Hematopoietic multipotent progenitor cell treated with erythropoietin and hydrocortisone succinate and interleukin-3 and kit ligand, for 17 days (in vitro differentiated cells): Measurements from ENCODE around the gene SSBP3.
"Not testable (repeated sequence)": the region's sequence is repeated elsewhere in the genome, so short reads cannot be mapped to it uniquely, and the experiment has no call there.

ENCODE experiments used
- DNase-seq: peaks from one replicate; pipeline ENCODE4 v3.0.0-alpha.2; 2015; ENCODE audit warnings: low spot score

Gene SSBP3

GRCh38 chr1:54392401-54392800, 13.8 kb downstream of the SSBP3 start:
- no peak for DNase-seq

DNA sequence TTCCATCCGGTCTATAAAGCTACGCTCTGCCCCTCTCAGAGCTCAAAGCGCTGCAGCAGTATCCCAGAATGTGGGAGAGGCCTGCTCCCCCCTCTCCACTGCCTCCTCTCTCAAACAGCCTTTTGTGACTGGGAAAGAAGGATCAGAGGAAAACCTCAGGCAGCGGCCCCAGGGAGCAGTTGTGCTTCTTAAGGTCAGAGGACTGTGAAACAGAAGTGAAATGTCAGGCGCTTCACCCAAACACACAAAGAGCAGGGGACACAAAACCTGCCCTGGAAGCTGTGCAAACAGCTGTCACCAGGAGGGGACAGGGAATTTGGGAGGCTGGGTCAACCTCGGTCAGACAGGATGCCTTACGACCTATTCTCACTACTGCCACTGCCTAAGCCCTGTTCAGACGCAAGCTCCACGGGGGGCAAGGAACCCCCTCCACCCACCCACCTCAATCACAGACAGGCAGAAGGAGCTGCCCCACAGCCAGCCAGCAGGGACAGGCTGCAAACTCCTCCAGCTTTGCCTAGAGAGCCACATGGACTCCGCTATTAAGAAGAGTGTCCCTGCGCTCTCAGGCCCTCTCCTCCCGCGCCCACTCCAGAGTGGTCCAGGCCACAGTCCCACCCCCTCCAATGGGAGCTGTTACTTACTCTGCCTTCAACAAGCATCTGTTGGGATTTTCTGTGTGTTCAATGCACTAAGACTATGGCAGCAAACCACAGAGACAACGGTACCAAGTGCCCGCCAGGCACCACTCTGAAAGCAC, 14.6 kb downstream of the SSBP3 start:
- no peak for DNase-seq

DNA sequence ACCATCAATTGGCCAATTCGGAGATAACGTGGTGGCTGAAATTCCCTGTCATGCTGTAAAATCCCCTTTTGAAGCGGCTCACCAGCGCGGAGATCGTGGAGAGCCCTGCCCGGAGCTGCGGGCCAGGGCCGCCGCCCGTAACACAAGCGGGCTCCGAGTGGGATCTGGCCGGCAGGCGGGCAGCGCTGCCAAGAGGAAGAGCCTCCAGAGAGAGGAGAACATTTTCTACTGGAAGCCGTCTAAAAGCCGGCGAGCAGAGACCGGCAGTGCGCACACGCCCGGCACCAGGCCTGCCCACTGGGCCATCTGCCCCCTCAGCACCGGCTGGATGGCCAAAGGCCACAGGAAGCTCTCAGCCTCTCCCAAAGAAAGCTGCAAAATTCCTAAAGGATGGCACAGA, 15.5 kb downstream of the SSBP3 start:
- DNase-seq, result no peak

DNA sequence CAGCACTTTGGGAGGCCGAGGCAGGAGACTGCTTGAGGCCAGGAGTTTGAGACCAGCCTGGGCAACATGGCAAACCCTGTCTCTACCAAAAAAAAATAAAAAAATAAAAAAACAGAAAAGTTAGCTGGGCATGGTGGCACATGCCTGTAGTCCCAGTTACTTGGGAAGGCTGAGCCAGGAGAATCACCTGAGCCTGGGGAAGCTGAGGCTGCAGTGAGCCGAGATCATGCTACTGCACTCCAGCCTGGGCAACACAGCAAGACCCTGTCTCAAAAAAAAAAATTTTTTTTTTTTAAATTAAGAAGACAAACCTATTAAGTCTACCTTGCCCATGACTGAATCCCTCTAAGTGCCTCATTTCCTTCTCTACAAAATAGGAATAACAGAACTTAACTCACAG, 16.6 kb downstream of the SSBP3 start:
- DNase-seq, result not testable (repeated sequence)

DNA sequence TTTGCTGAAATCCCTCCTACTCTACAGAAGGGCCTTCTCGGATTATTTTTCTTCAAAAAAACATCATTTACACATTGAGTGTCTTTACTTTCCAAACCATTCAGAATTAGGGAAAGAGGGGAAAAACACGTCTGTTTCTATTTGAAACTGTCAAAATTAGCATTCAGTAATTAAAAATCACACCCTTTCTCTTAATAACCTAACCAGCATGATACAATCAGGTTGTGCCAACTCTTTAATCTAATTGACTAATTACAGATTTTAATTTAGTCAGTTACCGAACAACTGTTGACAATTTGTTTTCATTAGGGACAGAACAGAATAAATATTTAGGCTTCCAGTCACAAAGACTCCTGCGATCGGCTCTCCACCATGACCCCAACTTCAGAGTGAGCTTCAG, 18.8 kb downstream of the SSBP3 start:
- DNase-seq, result no peak

GRCh38 chr1:54385727-54386022, 20.5 kb downstream of the SSBP3 start:
- DNase-seq, result no peak

- DNase-seq, result no peak
These were observed 21.1 kb downstream of the SSBP3 start for GRCh38 chr1:54384918-54385726.

DNA sequence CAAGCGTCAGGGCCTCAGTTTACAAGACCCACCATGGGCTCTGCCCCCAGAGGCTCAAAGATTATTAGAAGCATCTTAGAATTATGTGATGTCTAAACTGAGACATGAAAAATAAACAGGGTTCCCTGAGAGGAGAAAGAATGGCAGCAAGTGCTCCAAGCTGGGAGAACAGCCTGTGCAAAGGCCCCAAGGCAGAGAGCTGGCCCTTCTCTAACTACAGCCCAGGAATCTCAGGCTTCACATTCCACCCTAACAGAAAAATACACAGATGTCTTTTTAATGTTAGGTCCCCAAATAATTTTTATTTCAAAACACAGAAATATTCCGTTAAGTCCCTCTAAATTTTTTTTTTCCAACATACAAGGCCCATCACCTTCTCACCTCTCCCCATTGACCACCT, 21.7 kb downstream of the SSBP3 start:
- DNase-seq, result no peak

DNA sequence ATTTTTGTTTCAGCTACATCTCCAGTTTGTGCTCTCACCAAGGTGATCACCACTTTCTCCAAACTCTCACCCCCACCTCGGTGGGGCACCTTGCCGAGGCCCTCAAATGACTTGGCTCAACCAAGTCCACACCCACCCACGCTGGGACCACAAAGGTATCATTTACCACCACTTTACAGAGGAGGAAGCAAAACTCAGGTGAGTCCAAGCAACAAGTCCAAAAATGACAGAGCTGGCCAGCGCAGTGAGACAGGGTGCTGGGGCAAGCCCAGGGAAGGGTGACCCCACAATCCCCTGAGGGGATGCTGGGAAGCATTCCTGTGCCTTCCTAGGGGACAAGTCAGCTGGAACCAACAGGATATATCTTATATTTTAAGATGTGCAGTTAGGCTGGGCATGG, 24.7 kb downstream of the SSBP3 start:
- no peak for DNase-seq

GRCh38 chr1:54380290-54380882, 25.8 kb downstream of the SSBP3 start:
- DNase-seq, result no peak

DNA sequence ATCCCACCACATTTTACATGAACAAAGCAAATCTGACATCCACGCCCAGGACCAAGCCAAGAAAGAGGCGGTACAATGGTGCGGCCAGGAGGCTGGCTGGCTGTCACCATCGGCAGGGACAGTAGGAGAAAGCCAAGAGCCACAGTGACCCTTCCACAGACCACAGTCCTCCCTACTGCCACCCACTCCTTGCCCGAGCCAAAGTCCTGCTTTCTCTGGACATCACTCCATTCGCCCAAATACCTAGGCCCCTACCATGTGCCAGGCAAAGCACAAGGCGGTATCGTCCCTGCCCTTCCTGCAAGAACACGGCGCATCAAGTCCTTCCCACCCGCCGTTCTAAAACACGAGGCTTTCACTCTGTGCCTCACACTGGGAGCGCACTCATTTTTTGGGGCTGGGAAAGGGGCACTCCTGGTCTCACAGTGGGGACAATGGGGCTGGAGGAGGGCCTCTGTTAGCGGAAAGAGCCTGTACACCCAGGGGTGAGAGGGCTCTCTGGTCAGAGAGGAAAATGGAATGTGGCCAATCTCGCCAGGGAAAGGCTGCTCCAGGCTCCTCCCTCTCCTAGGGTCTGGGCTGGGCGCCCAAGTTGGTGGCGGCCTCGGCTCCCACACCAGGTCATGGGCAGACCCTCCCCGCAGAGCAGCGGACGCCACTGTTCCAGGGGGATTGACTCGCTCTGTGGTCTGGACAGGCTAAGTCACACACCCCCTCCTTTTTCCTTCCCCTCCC, 26.5 kb downstream of the SSBP3 start:
- no peak for DNase-seq

GRCh38 chr1:54378874-54379554, 27.2 kb downstream of the SSBP3 start:
- no peak for DNase-seq

- no peak for DNase-seq
These were observed 27.9 kb downstream of the SSBP3 start for GRCh38 chr1:54378157-54378873.

- DNase-seq, result peak; percentile 78
These were observed 29.0 kb downstream of the SSBP3 start for GRCh38 chr1:54377040-54377691.

DNA sequence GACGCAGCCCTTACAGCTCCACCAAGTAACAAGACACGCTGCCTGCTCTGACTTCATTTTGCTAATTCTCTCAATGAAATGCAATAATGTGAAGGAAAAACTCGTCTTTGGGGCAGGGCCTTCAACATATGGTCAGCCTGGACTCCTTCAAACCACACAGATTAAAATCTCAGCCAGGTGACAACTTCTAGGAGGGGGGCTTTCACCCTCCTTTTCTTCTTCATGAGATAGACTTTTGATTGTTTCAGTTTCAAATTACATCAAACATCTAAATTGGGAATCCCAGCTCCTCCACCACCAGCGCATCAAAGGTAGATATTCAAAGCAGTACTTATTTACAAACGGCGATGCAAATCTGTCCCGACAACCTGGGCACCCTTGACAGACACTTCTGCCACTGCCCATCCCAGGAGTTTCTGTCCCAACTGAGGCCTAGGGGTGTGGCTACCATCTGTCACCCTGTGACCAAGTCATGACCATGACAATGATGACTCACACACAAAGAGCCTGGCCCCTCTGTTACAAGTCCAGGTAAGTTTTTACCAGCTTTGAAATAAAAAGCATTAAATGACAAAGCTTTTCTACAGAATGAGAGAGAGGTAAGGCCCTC, 29.7 kb downstream of the SSBP3 start:
- DNase-seq, result peak; percentile 59

- peak; percentile 81 for DNase-seq
These were observed 30.3 kb downstream of the SSBP3 start for GRCh38 chr1:54375712-54376429.

DNA sequence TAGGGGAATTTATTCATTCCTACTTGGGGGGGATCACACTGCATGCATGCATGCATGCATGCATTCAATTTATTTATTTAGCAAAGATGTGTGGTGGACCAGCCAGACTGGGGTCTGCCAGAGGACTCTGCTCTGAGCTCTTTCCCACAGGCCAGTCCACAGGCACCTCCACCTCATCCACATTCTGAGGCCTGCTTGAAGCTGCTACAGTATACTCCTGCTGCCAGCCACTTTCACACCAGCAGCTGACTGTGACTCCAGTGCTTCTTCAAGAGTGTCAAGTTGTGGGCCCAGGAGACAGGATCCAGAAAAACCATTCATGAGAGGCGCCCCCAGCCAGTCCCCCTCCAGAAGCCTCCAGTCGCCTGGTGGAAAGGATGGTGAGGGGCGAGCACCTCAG, 30.9 kb downstream of the SSBP3 start:
- DNase-seq, result no peak

DNA sequence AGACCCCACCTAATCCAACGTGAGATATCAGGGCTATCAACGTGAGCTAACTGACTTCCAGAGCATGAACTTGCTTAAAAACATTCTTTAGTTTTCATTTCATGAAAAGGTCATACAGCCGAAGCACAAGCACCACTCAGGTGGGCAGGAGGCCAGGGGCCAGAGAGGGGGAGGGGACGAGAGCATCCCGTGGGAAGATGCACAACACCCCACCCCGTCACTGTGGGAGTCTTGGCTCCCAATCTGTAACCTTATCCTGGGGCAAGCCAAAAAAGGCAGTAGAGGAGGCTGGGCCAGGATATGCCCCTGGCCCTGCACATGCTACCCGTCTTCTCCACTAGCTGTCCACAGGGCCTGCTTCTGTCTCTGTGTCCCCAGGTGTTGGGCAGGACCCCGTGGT, 31.4 kb downstream of the SSBP3 start:
- DNase-seq, result no peak

DNA sequence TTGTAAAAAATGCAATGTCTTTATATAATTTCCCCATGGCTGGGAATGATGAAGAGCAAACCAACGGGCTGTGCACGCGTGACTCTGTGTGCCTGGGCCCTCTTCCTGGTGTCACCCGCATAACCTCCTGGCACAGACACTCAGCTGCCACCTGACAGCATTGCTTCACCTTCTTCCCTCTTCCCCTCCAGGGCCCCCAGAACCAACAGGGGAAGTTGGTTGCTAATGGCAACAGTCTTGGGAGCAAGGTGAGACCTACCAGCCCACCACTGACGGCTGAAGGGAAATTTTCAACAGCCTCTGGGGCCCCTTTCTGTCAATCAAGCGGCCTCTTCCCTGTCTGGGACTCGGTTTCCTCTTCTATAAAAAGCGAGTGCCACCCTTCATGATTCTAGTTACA, 33.2 kb downstream of the SSBP3 start:
- DNase-seq, result no peak

DNA sequence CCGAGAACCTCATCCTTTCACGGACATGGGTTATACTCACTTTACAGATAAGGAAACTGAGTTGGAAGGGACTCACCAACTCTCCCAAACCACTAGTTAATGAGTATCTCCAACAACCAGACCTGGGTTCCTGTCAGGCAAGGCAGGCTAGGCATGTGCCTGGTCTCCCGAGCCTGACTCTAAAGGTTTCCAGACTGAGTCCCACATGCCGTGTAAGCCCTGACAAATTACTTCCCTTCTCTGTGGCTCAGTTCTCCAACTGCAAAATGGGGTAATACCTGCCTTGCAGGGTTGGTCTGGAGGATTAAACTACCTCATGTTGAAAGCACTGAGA, 34.3 kb downstream of the SSBP3 start:
- no peak for DNase-seq
